Hepatocyte (in vitro differentiated cells): ENCODE measurements around the gene MUC20.

ENCODE experiments used
- EZH2 ChIP-seq: fragments of 200-600 bp; sonication (generic); IDR thresholded peaks from 2 replicates; pipeline ENCODE4 v1.6.1; 2016; ENCODE audit warnings: antibody characterized with exemption, mild to moderate bottlenecking, borderline replicate concordance
- TF ChIP-seq, protein P1 (sequence below): fragments of 200-600 bp; sonication (generic); IDR thresholded peaks from 2 replicates; pipeline ENCODE4 v1.5.1; 2016; ENCODE audit warnings: antibody characterized with exemption, mild to moderate bottlenecking; ENCODE audit not compliant: poor library complexity

DNA sequence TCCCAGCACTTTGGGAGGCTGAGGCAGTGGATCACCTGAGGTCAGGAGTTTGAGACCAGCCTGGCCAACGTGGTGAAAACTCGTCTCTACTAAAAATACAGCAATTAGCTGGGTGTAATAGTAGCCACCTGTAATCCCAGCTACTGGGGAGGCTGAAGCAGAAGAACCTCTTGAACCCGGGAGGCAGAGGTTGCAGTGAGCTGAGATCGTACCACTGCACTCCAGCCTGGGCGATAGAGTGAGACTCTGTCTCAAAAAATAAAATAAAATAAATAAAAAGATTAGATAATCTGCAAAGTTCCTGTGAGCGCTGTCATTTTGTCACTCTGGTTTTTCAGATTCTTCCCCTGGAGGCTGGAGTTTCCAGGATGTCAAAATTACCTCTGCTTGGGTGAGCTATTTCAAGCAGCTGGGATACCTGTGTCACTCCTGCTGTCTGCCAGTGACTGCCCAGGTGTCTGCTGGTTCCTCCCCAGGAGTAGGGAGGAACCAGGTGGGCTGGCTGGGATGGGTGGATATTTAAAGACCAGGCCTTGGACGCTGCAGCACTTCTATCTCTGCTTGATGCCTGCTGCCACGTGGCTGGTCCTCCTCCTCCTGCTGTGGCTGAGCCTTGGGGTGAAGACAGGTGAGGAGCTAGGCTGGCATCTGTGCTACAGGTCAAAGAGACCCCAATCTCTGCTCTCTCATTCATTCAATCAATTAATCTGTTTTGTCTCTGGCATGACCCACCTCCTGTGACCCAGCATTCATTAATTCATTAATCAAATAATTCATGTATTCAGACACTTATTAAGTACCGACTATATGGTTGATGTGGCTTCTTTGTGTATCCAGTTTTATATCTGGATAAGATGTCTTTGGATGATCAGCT, 19.5 kb upstream of the MUC20 start:
- TF ChIP-seq EZH2: no peak
- TF ChIP-seq, protein P1, sequence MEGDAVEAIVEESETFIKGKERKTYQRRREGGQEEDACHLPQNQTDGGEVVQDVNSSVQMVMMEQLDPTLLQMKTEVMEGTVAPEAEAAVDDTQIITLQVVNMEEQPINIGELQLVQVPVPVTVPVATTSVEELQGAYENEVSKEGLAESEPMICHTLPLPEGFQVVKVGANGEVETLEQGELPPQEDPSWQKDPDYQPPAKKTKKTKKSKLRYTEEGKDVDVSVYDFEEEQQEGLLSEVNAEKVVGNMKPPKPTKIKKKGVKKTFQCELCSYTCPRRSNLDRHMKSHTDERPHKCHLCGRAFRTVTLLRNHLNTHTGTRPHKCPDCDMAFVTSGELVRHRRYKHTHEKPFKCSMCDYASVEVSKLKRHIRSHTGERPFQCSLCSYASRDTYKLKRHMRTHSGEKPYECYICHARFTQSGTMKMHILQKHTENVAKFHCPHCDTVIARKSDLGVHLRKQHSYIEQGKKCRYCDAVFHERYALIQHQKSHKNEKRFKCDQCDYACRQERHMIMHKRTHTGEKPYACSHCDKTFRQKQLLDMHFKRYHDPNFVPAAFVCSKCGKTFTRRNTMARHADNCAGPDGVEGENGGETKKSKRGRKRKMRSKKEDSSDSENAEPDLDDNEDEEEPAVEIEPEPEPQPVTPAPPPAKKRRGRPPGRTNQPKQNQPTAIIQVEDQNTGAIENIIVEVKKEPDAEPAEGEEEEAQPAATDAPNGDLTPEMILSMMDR: no peak
